Ureter (tissue), 1 donor: ENCODE data around the gene TSPAN11. TPM values are rescaled to one million over a fixed set of nuclear protein-coding genes. Genes with fewer than 3 reads are reported as not detected.
"Not testable (repeated sequence)": the region's sequence is repeated elsewhere in the genome, so short reads cannot be mapped to it uniquely, and the experiment has no call there.

Experiments used
- DNase-seq: peaks from one replicate; pipeline ENCODE4 v3.0.0-alpha.2; 2020; ENCODE audit warnings: low spot score
- total RNA-seq: library from RNA; stranded (reverse); gene quantifications from one replicate; pipeline ENCODE4 v1.2.4, GENCODE V29; 2023
- donor health status: DM: yes; HTN: yes; CAD: no.

TSPAN11 gene
- total RNA-seq, 1 donor from 2014 or later: 3.4 TPM

DNA sequence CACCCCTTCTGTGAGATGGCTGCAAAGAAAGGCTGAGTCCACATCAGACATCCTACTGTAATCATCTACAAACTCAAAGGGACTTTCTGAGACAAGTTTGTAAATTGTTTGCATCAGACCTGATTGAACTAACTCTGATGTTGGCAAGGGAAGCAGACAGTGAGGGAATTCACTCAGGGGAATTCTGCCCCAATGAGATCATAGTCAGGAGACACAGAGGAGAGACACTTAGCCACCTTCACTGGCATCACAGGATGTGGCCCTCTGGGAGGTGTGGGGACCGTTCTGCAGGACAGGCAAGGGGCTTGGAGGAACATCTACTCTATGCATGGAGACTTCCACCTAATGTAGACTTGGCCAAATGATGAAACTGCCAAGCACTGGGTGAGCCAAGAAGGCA is 76.5 kb downstream of the TSPAN11 start:
- no peak for DNase-seq

DNA sequence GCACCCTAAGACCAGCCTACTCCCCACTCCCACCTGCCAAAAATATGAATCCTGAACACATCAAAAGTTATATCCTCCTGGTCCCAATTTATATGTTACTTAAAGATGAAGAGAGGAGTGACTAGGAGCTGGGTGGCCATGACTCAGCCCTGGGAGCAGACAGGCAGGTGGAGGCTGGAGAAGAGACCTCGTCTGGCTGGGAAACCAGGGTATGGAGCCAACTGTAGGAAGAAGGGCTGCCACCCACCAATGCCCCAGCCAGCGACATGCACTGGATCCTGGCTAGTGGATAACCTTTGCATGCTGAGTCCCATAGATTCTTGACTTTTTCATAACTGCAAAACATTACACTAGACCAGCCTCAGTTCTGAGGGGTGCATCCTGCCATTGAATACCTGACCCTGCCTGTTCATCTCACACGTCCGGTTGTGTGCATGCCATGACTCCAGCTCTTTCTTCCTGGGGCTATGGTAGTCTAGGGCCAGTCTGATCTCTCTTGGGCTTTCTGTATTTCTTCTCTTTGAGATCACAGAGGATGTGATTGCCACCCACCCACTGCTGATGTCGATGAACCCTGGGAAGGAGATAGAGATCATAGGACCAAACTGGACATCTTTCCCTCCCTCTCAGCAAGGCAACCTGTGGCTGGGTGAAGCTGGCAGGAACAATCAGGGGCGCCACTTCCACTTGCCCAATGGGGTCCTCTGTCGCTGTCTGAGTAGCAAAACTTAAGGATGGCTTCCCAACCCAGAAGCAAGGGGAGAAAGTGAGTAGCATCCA is 77.5 kb downstream of the TSPAN11 start:
- no peak for DNase-seq

DNA sequence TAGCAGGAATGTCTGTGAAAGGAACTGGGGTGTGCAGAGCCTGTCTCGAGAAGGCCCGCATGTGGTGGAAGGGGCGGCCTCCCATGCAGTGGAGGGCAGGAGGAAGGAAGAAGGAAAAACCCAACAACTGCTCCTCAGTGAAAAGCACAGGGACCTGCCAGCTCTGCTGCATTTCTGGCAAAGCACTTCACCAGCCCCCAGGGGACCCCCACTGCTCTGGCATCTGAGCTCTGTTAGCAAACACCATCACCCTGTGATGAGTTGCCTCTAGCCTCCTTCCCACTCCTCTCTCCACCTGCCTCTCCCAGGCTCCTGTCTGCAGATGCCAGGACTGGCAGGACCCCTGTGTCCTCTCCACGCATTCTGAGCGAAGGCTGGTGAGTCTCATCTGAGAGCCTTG is 78.1 kb downstream of the TSPAN11 start:
- no peak for DNase-seq

DNA sequence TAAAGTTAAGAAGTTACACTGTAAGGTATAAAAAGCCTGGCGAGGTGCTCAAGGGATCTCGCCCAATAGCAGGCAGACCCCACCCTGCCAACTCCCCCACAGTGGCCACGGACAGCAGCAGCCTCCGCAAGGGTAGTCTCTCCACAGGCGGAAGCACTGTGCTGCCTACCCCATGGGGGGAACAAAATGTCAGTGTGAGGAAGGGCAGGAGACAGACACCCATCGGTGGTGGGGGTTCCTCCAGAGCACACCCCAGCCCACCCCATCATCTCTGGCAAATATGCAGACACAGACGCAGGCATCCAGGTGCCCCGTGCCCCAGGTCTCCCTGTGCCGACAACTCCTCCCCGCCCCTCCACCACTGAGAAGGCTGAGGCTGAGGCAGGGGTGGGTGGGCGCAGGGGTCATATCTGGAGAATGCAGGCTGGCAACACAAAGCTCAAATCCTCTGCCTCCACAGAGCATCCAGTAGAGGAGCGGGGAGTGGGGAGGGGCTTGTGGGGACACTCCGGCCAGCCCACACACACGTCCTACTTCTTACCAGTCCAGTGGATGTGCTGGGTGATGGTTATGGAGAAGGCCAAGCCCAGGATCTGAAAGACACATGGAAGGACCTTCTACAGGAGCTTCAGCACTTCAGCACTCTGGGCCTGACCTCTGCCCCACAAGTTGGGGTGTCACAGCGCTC is 78.9 kb downstream of the TSPAN11 start:
- DNase-seq: no peak

DNA sequence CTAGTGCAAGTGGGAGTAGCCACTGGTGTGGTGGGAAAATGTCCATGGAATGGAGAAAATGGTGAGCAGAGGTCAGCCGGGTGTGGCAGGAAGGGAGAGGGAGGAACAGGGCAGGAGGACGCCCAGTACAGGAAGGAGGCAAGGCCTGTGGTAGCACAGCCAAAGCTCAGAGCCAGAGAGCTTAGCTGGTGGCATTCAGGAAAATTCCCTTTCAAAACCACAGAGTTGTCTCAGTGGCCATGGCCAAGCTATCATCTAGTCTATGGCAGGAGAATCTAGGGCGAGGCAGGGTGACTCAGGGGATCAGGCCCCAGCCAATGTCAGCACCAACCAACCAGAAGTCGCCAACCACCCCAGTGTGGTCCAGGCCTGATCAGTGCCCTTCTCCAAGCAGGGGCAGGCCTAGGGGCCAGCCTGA is 79.4 kb downstream of the TSPAN11 start:
- no peak for DNase-seq

DNA sequence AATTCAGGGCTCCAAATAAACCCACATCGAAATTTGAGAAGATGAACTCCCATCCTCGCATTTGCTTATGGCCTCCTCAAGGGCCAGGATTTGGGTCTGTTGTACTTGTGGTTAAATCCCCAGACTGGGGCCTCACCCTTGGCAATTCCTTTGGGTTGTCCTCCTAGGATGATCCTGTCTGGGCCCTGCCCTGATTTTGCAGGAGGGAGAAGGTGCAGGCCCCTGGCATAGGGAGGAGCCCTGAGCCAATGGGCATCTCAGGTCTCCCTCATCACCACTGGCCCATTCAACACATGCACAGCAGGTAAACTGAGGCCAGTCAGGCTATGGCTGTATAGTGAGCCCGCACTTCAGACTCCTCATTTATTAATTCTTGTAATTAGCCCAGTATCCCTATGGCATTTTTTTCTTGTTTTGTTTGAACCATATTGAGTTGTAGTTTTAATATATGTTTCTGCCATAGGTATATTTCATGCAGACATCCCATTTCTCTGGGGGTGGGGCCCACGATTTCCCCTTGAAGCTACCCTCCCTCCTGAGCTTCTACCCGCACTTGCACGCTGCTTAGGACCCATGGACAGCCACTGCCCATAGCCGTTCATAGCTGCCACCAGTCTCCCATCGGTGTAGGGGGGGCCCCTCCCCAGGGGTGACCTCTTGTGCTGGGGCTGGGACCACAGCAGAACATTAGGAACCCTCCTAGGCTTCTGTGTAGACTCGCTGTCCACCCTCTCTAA is 80.0 kb downstream of the TSPAN11 start:
- DNase-seq: no peak

DNA sequence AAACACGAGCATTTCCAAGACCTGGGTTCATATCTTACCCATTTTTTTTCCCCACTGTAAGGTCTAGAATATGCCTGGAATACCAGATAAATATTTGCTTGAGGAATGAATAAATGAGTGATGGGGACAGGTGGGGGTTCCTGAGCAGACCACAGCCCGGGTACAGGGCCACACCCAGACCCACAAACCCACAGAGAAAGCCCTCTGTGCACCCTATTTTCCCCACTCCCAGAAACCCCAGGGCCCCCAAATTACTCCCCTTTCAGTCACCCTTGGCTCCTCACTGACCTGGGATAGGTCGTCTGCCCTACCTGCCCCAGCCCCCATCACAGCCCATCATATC is 80.6 kb downstream of the TSPAN11 start:
- DNase-seq: no peak

DNA sequence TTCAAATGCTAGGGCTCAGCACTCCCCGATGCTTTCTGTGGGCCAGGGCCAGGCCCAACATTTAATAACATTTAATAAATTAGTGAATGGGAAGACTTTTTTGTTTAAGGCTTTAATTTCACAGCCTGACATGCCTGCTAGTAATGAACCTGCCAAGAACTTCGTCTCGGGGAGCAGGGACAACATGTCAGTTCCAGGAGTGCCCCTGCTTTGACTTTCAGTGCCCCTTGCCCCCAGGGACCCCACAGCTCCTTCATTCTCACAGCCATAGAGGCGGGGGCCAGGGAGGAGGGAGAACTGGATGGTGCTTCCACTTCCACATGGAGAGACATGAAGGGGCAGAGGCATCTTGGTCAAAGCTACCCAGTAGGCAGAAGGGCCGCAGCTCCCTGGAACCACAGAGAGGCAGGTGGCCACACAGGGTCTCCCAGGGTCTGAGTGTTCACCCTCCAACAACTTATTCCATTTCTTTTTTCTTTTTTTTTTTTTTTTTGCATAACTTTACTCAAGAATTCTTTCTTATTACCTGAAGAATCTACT is 81.2 kb downstream of the TSPAN11 start:
- no peak for DNase-seq

DNA sequence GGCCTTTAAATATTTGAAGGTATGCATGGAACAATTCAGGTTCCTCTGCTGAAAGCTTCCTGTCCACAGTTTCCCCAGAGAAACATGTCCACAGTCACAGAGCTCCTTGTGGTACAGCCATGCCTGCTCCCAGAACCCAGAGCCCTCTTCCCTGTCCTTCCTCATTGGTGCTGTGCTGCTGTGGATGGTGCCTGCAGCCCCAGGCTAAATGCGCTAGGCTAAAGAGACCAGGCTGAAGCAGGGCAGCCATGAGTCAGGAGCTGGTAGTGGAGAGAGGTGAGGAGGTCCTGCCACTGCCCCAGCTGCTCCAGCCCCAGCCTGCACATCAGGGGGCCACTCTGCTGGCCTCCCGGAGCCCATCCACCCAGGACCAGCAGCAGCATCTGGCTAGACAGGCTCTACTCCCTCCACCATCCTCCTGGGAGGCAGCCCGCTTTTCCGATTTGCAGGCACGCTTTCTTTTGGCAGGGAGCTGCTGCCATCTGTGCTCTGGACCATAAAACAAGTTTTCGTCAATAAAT is 81.8 kb downstream of the TSPAN11 start:
- no peak for DNase-seq

DNA sequence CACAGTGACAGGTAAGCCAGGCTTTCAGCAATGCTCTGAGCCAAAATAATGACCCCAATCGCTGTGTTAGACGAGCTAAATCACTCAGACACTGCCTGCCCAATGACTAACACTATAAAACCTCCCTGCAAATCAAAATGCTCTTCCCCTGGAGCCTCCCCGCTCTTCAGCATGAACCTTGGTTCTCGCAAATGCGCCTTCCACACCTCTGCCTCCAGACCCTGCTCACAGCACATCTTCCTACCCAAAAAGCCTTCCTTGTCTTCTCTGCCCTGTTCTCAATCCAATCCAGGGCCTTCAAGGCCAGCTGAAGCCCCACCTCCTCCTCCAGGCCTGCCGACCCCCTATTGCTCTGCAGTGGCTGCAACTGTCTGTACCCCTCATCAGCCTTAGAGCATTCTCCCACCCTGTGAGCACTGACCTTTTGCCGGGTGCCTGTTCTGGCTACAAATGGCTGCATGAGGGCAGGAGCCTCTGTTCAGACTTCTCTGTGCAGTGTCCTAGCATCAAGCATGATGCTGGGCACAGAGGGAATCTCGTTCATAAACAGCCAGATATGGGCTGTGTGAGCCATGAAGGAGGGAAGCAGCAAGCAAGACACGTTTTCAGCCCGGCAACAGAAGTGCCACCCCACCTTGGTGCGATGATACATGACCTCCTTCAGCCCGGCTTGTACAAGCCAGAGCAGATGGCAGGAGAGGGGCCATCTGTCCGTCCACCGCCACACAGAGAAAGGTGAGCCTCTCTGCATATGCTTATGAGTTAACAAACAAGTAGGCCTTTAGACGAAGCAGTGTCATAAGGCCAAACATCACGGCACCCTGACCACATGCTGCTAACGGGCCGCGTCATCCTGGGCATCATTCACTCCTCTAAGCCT is 82.7 kb downstream of the TSPAN11 start:
- DNase-seq: no peak

DNA sequence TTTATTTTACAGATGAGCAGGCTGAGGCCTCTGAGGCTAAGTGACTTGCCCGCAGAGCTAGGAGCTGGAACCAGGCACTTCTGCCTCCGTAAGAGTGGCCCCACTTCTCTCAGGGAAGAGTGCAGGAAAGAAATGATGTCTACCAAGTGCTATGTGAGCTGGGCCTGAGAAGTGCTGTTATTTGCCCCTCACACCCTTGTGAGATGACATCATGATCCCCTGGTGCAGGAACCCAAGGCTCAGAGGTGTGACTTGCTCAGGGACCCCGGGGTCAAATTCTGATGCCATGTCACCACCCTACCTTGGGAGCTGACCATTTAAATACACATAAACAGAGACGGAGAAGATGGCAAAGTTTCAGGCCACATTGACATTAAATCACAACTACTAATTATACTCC is 83.4 kb downstream of the TSPAN11 start:
- DNase-seq: no peak

DNA sequence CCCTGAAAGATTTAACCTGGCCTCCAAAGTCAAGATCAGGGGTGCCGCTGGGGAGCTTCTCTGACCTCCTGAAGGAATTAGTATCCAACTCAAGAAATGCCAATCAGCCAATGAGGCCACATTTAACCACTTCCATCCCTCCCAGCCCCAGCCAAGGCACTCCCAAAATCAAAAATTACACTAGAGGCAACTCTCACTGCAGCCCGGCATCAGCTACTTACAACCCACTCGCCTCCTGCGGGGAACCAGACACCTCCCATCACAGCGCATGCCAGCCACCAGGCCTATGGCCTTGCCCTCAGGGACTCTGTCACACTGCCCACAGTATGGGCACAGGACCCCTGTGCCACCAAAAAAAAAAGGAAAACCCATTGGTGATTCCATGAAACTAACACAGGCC is 84.8 kb downstream of the TSPAN11 start:
- DNase-seq: no peak

DNA sequence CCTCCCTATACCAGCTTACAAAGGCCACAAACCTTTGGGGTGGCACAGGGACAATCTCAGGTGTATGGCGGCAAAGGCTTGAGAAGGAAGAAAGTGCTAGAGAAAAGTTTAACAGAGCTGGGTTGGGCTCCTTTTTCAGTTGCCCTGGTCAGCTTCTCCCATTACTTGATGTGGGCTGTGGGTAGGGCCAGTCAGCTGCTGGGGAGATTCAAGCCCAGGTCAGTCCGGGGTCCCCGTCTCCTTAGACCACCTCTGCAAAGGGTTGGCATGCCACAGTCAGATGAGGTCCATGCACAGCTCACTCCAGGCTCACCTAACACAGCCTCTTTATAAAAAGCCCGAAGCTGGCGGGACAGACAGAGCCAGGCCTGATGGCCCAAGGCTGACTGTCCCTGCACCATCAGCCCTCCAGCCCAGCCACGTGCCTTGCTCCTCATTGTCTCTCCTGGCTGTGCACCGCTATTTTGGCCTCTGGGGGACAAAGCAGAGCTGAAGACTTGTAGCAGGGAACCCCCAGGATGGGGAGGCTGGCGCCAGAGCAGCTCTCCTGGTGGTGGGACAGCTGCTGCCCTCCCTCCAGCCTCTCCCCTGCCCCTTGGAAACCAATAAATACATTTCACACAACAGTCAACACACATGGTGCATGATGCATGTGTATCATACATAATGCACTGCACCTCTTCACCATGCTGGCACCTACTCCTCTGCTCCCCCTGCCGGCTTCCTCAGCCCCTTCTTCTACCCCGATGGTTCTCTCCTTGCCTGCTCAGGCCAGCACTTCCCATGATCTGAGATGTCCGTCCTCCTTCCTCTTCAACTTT is 85.4 kb downstream of the TSPAN11 start:
- DNase-seq: no peak

DNA sequence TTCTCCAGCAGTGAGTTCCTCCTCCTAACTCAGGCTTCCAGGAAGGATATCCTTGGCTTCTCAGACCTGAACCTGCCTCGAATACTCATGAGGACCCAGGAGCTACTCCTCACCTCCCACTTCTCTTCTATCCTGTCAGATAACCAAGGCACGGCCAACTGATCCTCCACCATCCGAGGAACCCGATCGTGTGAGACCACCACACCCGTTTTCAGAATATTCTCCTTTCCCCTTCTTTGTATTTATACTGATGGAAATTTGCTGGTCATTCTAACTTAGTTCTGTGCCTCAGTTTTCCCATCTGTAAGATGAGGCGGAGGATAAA is 86.0 kb downstream of the TSPAN11 start:
- DNase-seq: not testable (repeated sequence)

GRCh38 chr12:31015215-31015614 is 88.7 kb downstream of the TSPAN11 start:
- no peak for DNase-seq

- no peak for DNase-seq
Observed at GRCh38 chr12:31016057-31016456, 89.5 kb downstream of the TSPAN11 start.

GRCh38 chr12:31017535-31017934 is 91.0 kb downstream of the TSPAN11 start:
- no peak for DNase-seq

GRCh38 chr12:31018106-31018789 is 91.7 kb downstream of the TSPAN11 start:
- no peak for DNase-seq

DNA sequence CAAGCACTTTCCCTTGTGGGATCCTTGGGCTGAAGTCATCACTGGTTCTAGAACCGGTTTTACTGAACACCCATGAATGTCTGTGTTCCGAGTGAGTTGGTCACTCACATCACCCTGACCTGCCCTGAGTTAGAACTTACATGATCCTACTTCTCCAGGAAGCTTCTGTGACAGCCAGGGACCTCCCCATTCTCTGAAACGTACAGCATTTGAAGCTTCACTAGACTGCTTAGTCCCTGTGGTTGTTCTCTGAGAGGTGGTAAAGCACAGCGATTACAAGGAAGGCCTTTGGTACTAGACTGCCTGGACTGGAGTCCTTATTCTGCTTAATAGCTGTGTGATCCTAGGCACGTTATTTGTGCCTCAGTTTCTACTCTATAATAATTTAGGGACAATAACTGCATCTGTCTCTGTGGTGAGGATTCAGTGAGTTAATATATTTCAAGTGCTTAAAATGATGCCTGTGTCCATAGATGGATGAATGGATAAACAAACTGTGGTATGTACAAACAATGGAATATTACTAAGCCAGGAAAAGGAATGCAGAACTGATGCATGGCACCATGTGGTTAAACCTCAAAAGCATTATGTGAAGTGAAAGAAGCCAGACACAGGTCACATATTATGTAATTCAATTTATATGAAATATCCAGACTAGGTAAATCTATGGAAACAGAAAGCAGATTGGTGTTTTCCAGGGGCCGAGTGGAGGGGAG is 92.4 kb downstream of the TSPAN11 start:
- no peak for DNase-seq
